MCF 10A (cell line): Measurements from ENCODE around the gene UBAC1. TPM values are rescaled to one million over a fixed set of nuclear protein-coding genes. Genes with fewer than 3 reads are reported as not detected.

Source experiments
- BruUV-seq: library from RNA; stranded (reverse); fragments of 400-500 nt; replicated peaks from 2 replicates; lab custom pipeline; 2021; lab: Mats Ljungman, UMichigan
- CTCF ChIA-PET: fragments of 300-600 bp; sonication (Branson Sonifier 250); formaldehyde crosslinking; extraction: SDS; loops from one replicate; lab custom pipeline; 2021; ENCODE audit warnings: antibody characterized with exemption, inconsistent platforms; lab: Yijun Ruan, JAX
- POLR2A ChIA-PET: fragments of 300-600, 350-650 bp; sonication (Branson Sonifier 250); formaldehyde crosslinking; extraction: SDS; loops from one replicate; lab custom pipeline; 2020; ENCODE audit warnings: antibody characterized with exemption, inconsistent platforms; lab: Yijun Ruan, JAX
- DNase-seq: peaks from one replicate; pipeline ENCODE4 v3.0.0-alpha.2; 2018; ENCODE audit not compliant: unreplicated experiment
- H3K27ac Mint-ChIP-seq: one replicate; pipeline ENCODE4 v1.8.0; 2022; ENCODE audit warnings: mild to moderate bottlenecking, low read depth, mixed read lengths; ENCODE audit not compliant: unreplicated experiment
- H3K27me3 Mint-ChIP-seq: one replicate; pipeline ENCODE4 v1.8.0; 2022; ENCODE audit warnings: mixed read lengths; ENCODE audit not compliant: insufficient read depth, unreplicated experiment
- H3K36me3 Mint-ChIP-seq: one replicate; pipeline ENCODE4 v1.8.0; 2022; ENCODE audit warnings: mild to moderate bottlenecking, moderate library complexity, mixed read lengths; ENCODE audit not compliant: insufficient read depth, unreplicated experiment
- H3K4me1 Mint-ChIP-seq: one replicate; pipeline ENCODE4 v1.8.0; 2022; ENCODE audit warnings: mixed read lengths; ENCODE audit not compliant: insufficient read depth, unreplicated experiment
- H3K4me3 Mint-ChIP-seq: one replicate; pipeline ENCODE4 v1.8.0; 2022; ENCODE audit warnings: mild to moderate bottlenecking, moderate library complexity, mixed read lengths; ENCODE audit not compliant: unreplicated experiment
- H3K9me3 Mint-ChIP-seq: one replicate; pipeline ENCODE4 v1.8.0; 2022; ENCODE audit warnings: mixed read lengths; ENCODE audit not compliant: unreplicated experiment
- CTCF ChIP-seq: fragments of 200-600 bp; IDR thresholded peaks from one replicate; pipeline ENCODE4 v1.8.0; 2022; ENCODE audit warnings: antibody characterized with exemption, mild to moderate bottlenecking; ENCODE audit not compliant: unreplicated experiment
- intact Hi-C: fragments of 100-400 bp; cut with micrococcal nuclease; formaldehyde crosslinking; loops from 2 replicates; pipeline ENCODE4 v1.14.1; 2022
- total RNA-seq: library from RNA; stranded (reverse); gene quantifications from 2 replicates; pipeline ENCODE4 v1.2.3, GENCODE V29; 2022

The UBAC1 gene
- total RNA-seq, 1 experiment from 2014 or later: 34.7 TPM

DNA sequence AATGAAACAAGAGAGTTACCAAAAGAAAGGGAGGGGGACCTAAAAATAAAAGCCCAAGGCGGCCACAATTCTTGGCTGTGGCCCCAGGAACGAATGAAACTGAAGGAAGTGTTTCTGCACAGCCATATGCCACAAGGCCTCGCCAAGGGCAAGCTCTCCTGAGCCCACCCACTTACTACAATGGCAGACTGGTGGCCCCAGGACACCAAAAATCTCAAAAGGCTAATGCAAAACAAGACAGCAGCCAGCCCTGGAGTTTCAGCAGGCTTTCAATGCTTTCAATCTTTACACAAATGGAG, 57.9 kb downstream of the UBAC1 start:
- Mint-ChIP-seq H3K27me3 (no peaks in the 10 kb centered on the region), H3K4me1 (peaks cover 21% of the 10 kb centered on the region), H3K36me3 (peaks cover 10% of the 10 kb centered on the region), H3K4me3 (no peak overlapping the region), H3K9me3 (peaks cover 9% of the 10 kb centered on the region), H3K27ac (peak overlapping the region; percentile 42)
- no TSS peak for BruUV-seq
- CTCF ChIA-PET: interaction anchor here (0.5 to 0.7 kb wide), 3 partner anchors 12 to 339 kb away, joined by 3 to 5 read pairs (median 3); no protein-coding TSS in a partner anchor
- no peak for DNase-seq
- TF ChIP-seq CTCF: no peak
- POLR2A ChIA-PET: interaction anchor here (0.6 to 1.8 kb wide), 3 partner anchors 13 to 47 kb away, joined by 3 to 4 read pairs (median 3); no protein-coding TSS in a partner anchor
- intact Hi-C loops: no loop called here

GRCh38 chr9:135902655-135903357, 58.4 kb downstream of the UBAC1 start:
- Mint-ChIP-seq H3K9me3 (peaks cover 12% of the 10 kb centered on the region), H3K27ac (peak overlapping the region; percentile 42), H3K27me3 (no peaks in the 10 kb centered on the region), H3K4me3 (no peak overlapping the region), H3K4me1 (peaks cover 23% of the 10 kb centered on the region), H3K36me3 (peaks cover 8% of the 10 kb centered on the region)
- POLR2A ChIA-PET: interaction anchor here (1.6 to 1.8 kb wide), 2 partner anchors 12 to 47 kb away, joined by 3 to 4 read pairs; no protein-coding TSS in a partner anchor
- intact Hi-C loops: no loop called here
- no TSS peak for BruUV-seq
- DNase-seq: no peak
- TF ChIP-seq CTCF: no peak
- CTCF ChIA-PET: interaction anchor here (0.5 to 0.7 kb wide), 2 partner anchors 299 to 340 kb away, joined by 3 read pairs; no protein-coding TSS in a partner anchor

DNA sequence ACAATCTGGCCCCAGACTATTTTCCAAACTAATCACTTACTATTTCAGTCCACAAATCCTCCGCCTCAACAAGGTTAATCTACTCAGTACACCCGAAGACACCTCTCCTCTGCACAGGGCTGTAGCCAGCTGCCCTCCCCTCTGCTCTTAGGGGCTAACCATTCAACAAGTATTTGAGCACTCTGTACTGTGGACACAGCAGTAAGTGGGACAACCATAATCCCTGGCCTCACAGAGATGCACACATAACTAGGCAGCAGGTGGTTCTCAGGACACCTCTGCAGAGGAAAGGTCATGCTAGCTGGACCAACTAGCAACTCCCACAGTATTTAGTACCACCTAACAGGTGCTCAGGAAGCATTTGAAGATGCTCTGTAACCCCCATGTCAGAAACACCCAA, 59.3 kb downstream of the UBAC1 start:
- Mint-ChIP-seq H3K9me3 (peaks cover 15% of the 10 kb centered on the region), H3K4me3 (no peak overlapping the region), H3K27me3 (no peaks in the 10 kb centered on the region), H3K27ac (peak overlapping the region; percentile 85), H3K4me1 (peaks cover 24% of the 10 kb centered on the region), H3K36me3 (peaks cover 8% of the 10 kb centered on the region)
- no TSS peak for BruUV-seq
- POLR2A ChIA-PET: interaction anchor here (0.6 kb wide), 1 partner anchor 45 kb away, joined by 3 read pairs; no protein-coding TSS in a partner anchor
- CTCF ChIA-PET: no interaction called here
- no peak for DNase-seq
- intact Hi-C loops: no loop called here
- no peak for TF ChIP-seq CTCF

DNA sequence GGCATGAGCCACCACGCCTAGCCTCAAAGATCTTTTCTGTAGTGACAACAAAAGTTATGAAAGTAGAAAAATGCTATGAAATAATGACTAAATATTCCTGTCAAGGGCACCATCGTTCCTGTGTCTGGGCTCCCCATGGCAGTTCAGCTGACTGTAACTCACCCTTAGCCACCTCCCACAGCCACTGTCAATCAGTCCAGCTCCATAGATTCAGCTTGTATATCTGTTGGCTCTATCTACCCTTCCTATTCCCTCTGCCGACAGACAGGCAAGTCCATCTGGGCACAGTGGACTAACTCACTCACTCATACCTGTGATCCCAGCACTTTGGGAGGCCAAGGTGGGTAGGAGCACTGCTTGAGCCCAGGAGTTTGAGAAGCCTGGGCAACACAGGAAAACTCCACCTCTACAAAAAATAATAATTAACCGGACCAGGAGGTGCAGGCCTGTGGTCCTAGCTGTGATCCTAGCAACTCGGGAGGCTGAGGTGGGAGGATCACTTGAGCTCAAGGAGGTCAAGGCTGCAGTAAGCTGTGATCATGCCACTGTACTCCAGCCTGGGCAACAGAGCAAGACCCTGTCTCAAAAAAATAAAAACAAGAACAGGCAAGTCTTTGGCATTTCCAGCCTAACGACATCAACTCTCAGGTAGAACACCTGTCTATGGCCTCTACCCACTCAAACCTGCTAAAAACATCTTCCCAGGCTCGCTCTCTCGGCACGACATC, 60.0 kb downstream of the UBAC1 start:
- H3K27ac Mint-ChIP-seq: peak overlapping the region; percentile 85
- TF ChIP-seq CTCF: no peak
- H3K4me3 Mint-ChIP-seq: no peak overlapping the region
- no TSS peak for BruUV-seq
- peaks cover 27% of the 10 kb centered on the region for H3K4me1 Mint-ChIP-seq
- intact Hi-C loops: no loop called here
- DNase-seq: no peak
- peaks cover 15% of the 10 kb centered on the region for H3K9me3 Mint-ChIP-seq
- no peaks in the 10 kb centered on the region for H3K27me3 Mint-ChIP-seq
- CTCF ChIA-PET: interaction anchor here (0.9 kb wide), 1 partner anchor 37 kb away, joined by 4 read pairs; no protein-coding TSS in a partner anchor
- POLR2A ChIA-PET: interaction anchor here (0.6 to 0.8 kb wide), 3 partner anchors 10 to 44 kb away, joined by 3 to 6 read pairs (median 3); no protein-coding TSS in a partner anchor
- peaks cover 8% of the 10 kb centered on the region for H3K36me3 Mint-ChIP-seq
